Measurements from ENCODE around the gene PTGES3L. TPM values are rescaled to one million over a fixed set of nuclear protein-coding genes. Genes with fewer than 3 reads are reported as not detected.
"Not testable (repeated sequence)": the region's sequence is repeated elsewhere in the genome, so short reads cannot be mapped to it uniquely, and the experiment has no call there.

The PTGES3L gene
- total and polyA plus RNA-seq, 4 experiments from 2014 or later = 0.20 to 0.52 (median 0.30) TPM; not detected in 1

DNA sequence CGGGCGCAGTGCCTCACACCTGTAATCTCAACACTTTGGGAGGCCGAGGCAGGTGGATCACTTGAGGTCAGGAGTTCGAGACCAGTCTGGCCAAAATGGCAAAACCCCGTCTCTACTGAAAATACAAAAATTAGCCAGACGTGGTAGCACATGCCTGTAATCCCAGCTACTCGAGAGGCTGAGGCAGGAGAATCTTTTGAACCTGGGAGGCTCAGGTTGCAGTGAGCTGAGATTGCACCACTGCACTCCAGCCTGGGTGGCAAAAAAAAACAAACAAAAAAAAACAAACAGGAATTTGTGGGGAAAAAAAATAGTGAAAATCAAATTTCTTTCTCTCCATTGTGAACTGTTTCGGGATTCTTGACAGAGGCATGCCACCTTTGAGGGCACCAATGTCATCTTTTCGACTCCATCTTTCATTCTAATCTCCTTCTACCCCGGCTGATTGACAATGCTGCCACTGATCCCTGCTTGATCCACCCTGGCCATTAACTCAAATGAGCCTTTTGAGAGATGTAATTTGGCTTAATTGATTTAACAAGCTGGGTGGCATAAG lies 60.3 kb downstream of the PTGES3L start:
- CTCF ChIA-PET (ENCODE audit: partially characterized antibody); POLR2A ChIA-PET (ENCODE audit: partially characterized antibody); H3K27me3 ChIP-seq (ENCODE audit: insufficient read depth, low read length); H3K9me3 Mint-ChIP-seq; H3K4me3 Mint-ChIP-seq; H3K4me3 ChIP-seq (ENCODE audit: low read length in 2 of 2); H3K27ac ChIP-seq (ENCODE audit: low read depth, low read length); H3K4me1 Mint-ChIP-seq; H3K36me3 ChIP-seq (ENCODE audit: insufficient read depth, low read length); intact Hi-C loops (cut with micrococcal nuclease); DNase-seq; H3K4me1 ChIP-seq (ENCODE audit: insufficient read depth, low read length); H3K27ac Mint-ChIP-seq; H3K9me3 ChIP-seq (ENCODE audit: control insufficient read depth in 1 of 2, low read length in 2 of 2); H3K36me3 Mint-ChIP-seq: not testable (repeated sequence)
- peaks cover 5 to 18% of the 10 kb centered on the region in 2 donors for H3K27me3 Mint-ChIP-seq

DNA sequence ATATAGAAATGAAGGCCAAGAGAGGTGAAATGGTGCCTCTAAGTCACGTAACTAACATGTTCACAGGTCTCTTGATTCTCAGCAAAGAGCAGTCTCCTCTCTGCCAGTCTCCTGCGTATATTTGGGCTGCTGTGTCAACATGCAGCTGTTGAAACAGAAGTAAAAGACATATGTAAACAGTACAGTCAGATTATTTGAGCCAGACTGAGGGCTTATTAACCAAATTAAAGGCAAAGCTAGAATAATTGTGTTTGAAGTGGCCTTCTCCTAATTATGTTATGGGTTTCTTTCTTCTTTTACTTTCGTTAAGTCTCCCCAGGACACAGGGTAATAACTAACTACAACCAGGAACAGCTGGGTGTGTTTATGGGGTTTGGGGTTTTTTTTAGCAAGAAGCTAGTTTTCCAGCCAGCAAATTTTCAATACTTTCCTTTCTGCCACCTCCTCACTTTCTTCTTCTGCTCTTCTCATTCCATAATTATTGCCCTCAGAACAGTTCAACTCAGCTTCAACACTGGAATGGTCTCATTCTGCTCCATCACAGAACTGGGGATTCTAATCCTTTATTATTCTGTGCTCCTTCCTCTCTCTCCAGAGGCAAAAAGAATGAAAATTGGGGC lies 60.9 kb downstream of the PTGES3L start:
- no peaks in the 10 kb centered on the region for H3K4me1 ChIP-seq (ENCODE audit: insufficient read depth, low read length)
- H3K4me1 Mint-ChIP-seq = peaks cover 0 to 5% (median 0%) of the 10 kb centered on the region in 4 donors
- H3K4me3 ChIP-seq (ENCODE audit: low read length in 2 of 2) = no peak overlapping the region
- no peak overlapping the region for H3K27ac Mint-ChIP-seq
- H3K27ac ChIP-seq (ENCODE audit: low read depth, low read length) = no peak overlapping the region
- no peaks in the 10 kb centered on the region for H3K36me3 Mint-ChIP-seq
- H3K36me3 ChIP-seq (ENCODE audit: insufficient read depth, low read length) = no peaks in the 10 kb centered on the region
- no peak overlapping the region for H3K4me3 Mint-ChIP-seq
- no peaks in the 10 kb centered on the region for H3K27me3 ChIP-seq (ENCODE audit: insufficient read depth, low read length)
- no peaks in the 10 kb centered on the region for H3K9me3 ChIP-seq (ENCODE audit: control insufficient read depth in 1 of 2, low read length in 2 of 2)
- CTCF ChIA-PET (ENCODE audit: partially characterized antibody) = no interaction called here
- POLR2A ChIA-PET (ENCODE audit: partially characterized antibody) = no interaction called here
- H3K27me3 Mint-ChIP-seq = peaks cover 5 to 17% of the 10 kb centered on the region in 2 donors
- DNase-seq = no peak
- intact Hi-C loops (cut with micrococcal nuclease) = no loop called here
- H3K9me3 Mint-ChIP-seq = no peaks in the 10 kb centered on the region

Other genes starting within 250 kb of the PTGES3L start
- gene EZH1, start 235.0 kb downstream of the PTGES3L start, total RNA-seq = 100 to 1,000 TPM; 184 to 192 TPM
- gene EZH1, start 235.0 kb downstream of the PTGES3L start, polyA plus RNA-seq = 10 to 100 TPM; 20.1 to 38.6 TPM
- gene RAMP2, start 218.9 kb downstream of the PTGES3L start, total RNA-seq = not detected
- not detected for gene RAMP2, start 218.9 kb downstream of the PTGES3L start, polyA plus RNA-seq
- gene VPS25, start 206.6 kb downstream of the PTGES3L start, total RNA-seq = 10 to 100 TPM; 39.3 to 43.6 TPM
- gene VPS25, start 206.6 kb downstream of the PTGES3L start, polyA plus RNA-seq = 10 to 100 TPM; 39.8 to 63.3 TPM
- gene WNK4, start 199.5 kb downstream of the PTGES3L start, total RNA-seq = under 1 TPM; 0.14 to 0.41 TPM
- not detected for gene WNK4, start 199.5 kb downstream of the PTGES3L start, polyA plus RNA-seq
- 10 to 100 TPM; 27.7 to 30.1 TPM for gene COA3, start 181.4 kb downstream of the PTGES3L start, total RNA-seq
- 100 to 1,000 TPM; 110 to 153 TPM for gene COA3, start 181.4 kb downstream of the PTGES3L start, polyA plus RNA-seq
- not detected for gene CNTD1, start 181.2 kb downstream of the PTGES3L start, total RNA-seq
- under 1 TPM; 0.22 to 0.43 TPM for gene CNTD1, start 181.2 kb downstream of the PTGES3L start, polyA plus RNA-seq
- 100 to 1,000 TPM; 103 to 104 TPM for gene BECN1, start 155.8 kb downstream of the PTGES3L start, total RNA-seq
- 100 to 1,000 TPM; 135 to 190 TPM for gene BECN1, start 155.8 kb downstream of the PTGES3L start, polyA plus RNA-seq
- gene PSME3, start 146.7 kb downstream of the PTGES3L start, total RNA-seq = 10 to 100 TPM; 65.1 to 69.9 TPM
- gene PSME3, start 146.7 kb downstream of the PTGES3L start, polyA plus RNA-seq = 100 to 1,000 TPM; 125 to 171 TPM
- gene AOC2, start 135.5 kb downstream of the PTGES3L start, total RNA-seq = 1 to 10 TPM; 2.7 TPM
- gene AOC2, start 135.5 kb downstream of the PTGES3L start, polyA plus RNA-seq = under 1 TPM in 1 of 2 donors, not detected in 1; 0.17 TPM
- gene AOC3, start 128.9 kb downstream of the PTGES3L start, total RNA-seq = 1 to 10 TPM in 1 of 2 experiments, under 1 TPM in 1; 0.58 to 1.2 TPM
- gene AOC3, start 128.9 kb downstream of the PTGES3L start, polyA plus RNA-seq = not detected
- gene G6PC1, start 79.3 kb downstream of the PTGES3L start, total RNA-seq = not detected
- not detected for gene G6PC1, start 79.3 kb downstream of the PTGES3L start, polyA plus RNA-seq
- gene AARSD1, start 15.6 kb downstream of the PTGES3L start, total RNA-seq = 10 to 100 TPM; 53.0 to 55.6 TPM
- 10 to 100 TPM; 37.7 to 42.6 TPM for gene AARSD1, start 15.6 kb downstream of the PTGES3L start, polyA plus RNA-seq
- 10 to 100 TPM; 24.1 to 25.5 TPM for gene RUNDC1, start 485 bp upstream of the PTGES3L start, total RNA-seq
- gene RUNDC1, start 485 bp upstream of the PTGES3L start, polyA plus RNA-seq = 10 to 100 TPM; 12.8 to 17.7 TPM
- 1,000 to 10,000 TPM; 1,574 to 1,622 TPM for gene RPL27, start 18.3 kb upstream of the PTGES3L start, total RNA-seq
- gene RPL27, start 18.3 kb upstream of the PTGES3L start, polyA plus RNA-seq = 1,000 to 10,000 TPM; 1,528 to 2,293 TPM
- gene IFI35, start 26.7 kb upstream of the PTGES3L start, total RNA-seq = 10 to 100 TPM; 33.1 to 40.3 TPM
- 10 to 100 TPM; 55.4 to 66.2 TPM for gene IFI35, start 26.7 kb upstream of the PTGES3L start, polyA plus RNA-seq
- 10 to 100 TPM; 61.5 to 67.5 TPM for gene VAT1, start 42.3 kb upstream of the PTGES3L start, total RNA-seq
- gene VAT1, start 42.3 kb upstream of the PTGES3L start, polyA plus RNA-seq = 10 to 100 TPM; 52.6 to 66.2 TPM
- under 1 TPM; 0.28 to 0.29 TPM for gene RND2, start 45.2 kb upstream of the PTGES3L start, total RNA-seq
- gene RND2, start 45.2 kb upstream of the PTGES3L start, polyA plus RNA-seq = under 1 TPM; 0.13 to 0.26 TPM
- gene BRCA1, start 145.3 kb upstream of the PTGES3L start, total RNA-seq = 1 to 10 TPM; 4.8 to 6.0 TPM
- gene BRCA1, start 145.3 kb upstream of the PTGES3L start, polyA plus RNA-seq = 1 to 10 TPM; 1.1 TPM
- 10 to 100 TPM; 90.3 to 93.2 TPM for gene NBR1, start 191.1 kb upstream of the PTGES3L start, total RNA-seq
- 10 to 100 TPM; 66.1 to 76.3 TPM for gene NBR1, start 191.1 kb upstream of the PTGES3L start, polyA plus RNA-seq
- 10 to 100 TPM; 12.5 to 12.8 TPM for gene TMEM106A, start 231.8 kb upstream of the PTGES3L start, total RNA-seq
- 1 to 10 TPM; 1.5 to 3.5 TPM for gene TMEM106A, start 231.8 kb upstream of the PTGES3L start, polyA plus RNA-seq
- gene CCDC200, start 248.5 kb upstream of the PTGES3L start, total RNA-seq = 1 to 10 TPM; 1.3 to 2.1 TPM
- gene CCDC200, start 248.5 kb upstream of the PTGES3L start, polyA plus RNA-seq = under 1 TPM in 1 of 2 donors, not detected in 1; 0.70 TPM